ENCODE results near the gene RIC1. TPM values are rescaled to one million over a fixed set of nuclear protein-coding genes. Genes with fewer than 3 reads are reported as not detected.
"Not testable (repeated sequence)": the region's sequence is repeated elsewhere in the genome, so short reads cannot be mapped to it uniquely, and the experiment has no call there.

Gene RIC1
- total RNA-seq, 2 donors from 2014 or later = 19.6 to 24.3 TPM

GRCh38 chr9:5650356-5651105 lies 21.6 kb downstream of the RIC1 start:
- H3K36me3 Mint-ChIP-seq (ENCODE audit: low read depth) = peaks cover 5% of the 10 kb centered on the region

GRCh38 chr9:5651246-5651645 lies 22.3 kb downstream of the RIC1 start:
- peaks cover 5% of the 10 kb centered on the region for H3K36me3 Mint-ChIP-seq (ENCODE audit: low read depth)
- no peak overlapping the region for H3K4me3 Mint-ChIP-seq
- H3K4me1 Mint-ChIP-seq = no peaks in the 10 kb centered on the region
- no peaks in the 10 kb centered on the region for H3K27me3 Mint-ChIP-seq
- no peak for DNase-seq
- no peak for ATAC-seq
- H3K9me3 ChIP-seq (ENCODE audit: control insufficient read depth, low read length, poor library complexity, severe bottlenecking) = peaks cover 5% of the 10 kb centered on the region
- no peak overlapping the region for H3K27ac Mint-ChIP-seq

More at GRCh38 chr9:5650356-5651105, 21.6 kb downstream of the RIC1 start:
- DNase-seq = no peak
- H3K4me1 Mint-ChIP-seq = peaks cover 1% of the 10 kb centered on the region
- no peak overlapping the region for H3K27ac Mint-ChIP-seq
- no peaks in the 10 kb centered on the region for H3K27me3 Mint-ChIP-seq
- no peak overlapping the region for H3K4me3 Mint-ChIP-seq
- no peak for ATAC-seq
- H3K9me3 ChIP-seq (ENCODE audit: control insufficient read depth, low read length, poor library complexity, severe bottlenecking) = peaks cover 5% of the 10 kb centered on the region

GRCh38 chr9:5652821-5653220 lies 23.9 kb downstream of the RIC1 start:
- Mint-ChIP-seq H3K4me3 (no peak overlapping the region), H3K4me1 (peaks cover 3% of the 10 kb centered on the region), H3K27me3 (no peaks in the 10 kb centered on the region), H3K36me3 (ENCODE audit: low read depth) (peaks cover 5% of the 10 kb centered on the region), H3K27ac (no peak overlapping the region)
- DNase-seq (no peak), ATAC-seq (no peak)
- H3K9me3 ChIP-seq (ENCODE audit: control insufficient read depth, low read length, poor library complexity, severe bottlenecking) = peaks cover 5% of the 10 kb centered on the region

GRCh38 chr9:5662804-5663203 lies 33.9 kb downstream of the RIC1 start:
- not testable (repeated sequence) for DNase-seq; H3K27ac Mint-ChIP-seq; H3K36me3 Mint-ChIP-seq (ENCODE audit: low read depth); H3K4me3 Mint-ChIP-seq; H3K9me3 ChIP-seq (ENCODE audit: control insufficient read depth, low read length, poor library complexity, severe bottlenecking); H3K27me3 Mint-ChIP-seq; ATAC-seq
- H3K4me1 Mint-ChIP-seq = peaks cover 22% of the 10 kb centered on the region

GRCh38 chr9:5665059-5665458 lies 36.2 kb downstream of the RIC1 start:
- Mint-ChIP-seq H3K27me3 (no peaks in the 10 kb centered on the region), H3K4me1 (peaks cover 35% of the 10 kb centered on the region), H3K36me3 (ENCODE audit: low read depth) (peaks cover 5% of the 10 kb centered on the region), H3K27ac (no peak overlapping the region), H3K4me3 (no peak overlapping the region)
- DNase-seq (no peak), ATAC-seq (no peak)
- peaks cover 3% of the 10 kb centered on the region for H3K9me3 ChIP-seq (ENCODE audit: control insufficient read depth, low read length, poor library complexity, severe bottlenecking)

- H3K9me3 ChIP-seq (ENCODE audit: control insufficient read depth, low read length, poor library complexity, severe bottlenecking) = peaks cover 3% of the 10 kb centered on the region
- Mint-ChIP-seq H3K27me3 (no peaks in the 10 kb centered on the region), H3K4me3 (no peak overlapping the region), H3K27ac (peak overlapping the region; percentile 34), H3K4me1 (peaks cover 45% of the 10 kb centered on the region), H3K36me3 (ENCODE audit: low read depth) (peaks cover 3% of the 10 kb centered on the region)
- no peak for ATAC-seq
- DNase-seq = no peak
Measured at GRCh38 chr9:5667391-5667790, 38.5 kb downstream of the RIC1 start.

GRCh38 chr9:5670079-5670478 lies 41.2 kb downstream of the RIC1 start:
- no peak for ATAC-seq
- no peaks in the 10 kb centered on the region for H3K9me3 ChIP-seq (ENCODE audit: control insufficient read depth, low read length, poor library complexity, severe bottlenecking)
- no peak overlapping the region for H3K4me3 Mint-ChIP-seq
- H3K4me1 Mint-ChIP-seq = peaks cover 48% of the 10 kb centered on the region
- no peak for DNase-seq
- H3K27ac Mint-ChIP-seq = no peak overlapping the region
- no peaks in the 10 kb centered on the region for H3K27me3 Mint-ChIP-seq
- H3K36me3 Mint-ChIP-seq (ENCODE audit: low read depth) = no peaks in the 10 kb centered on the region

- no peaks in the 10 kb centered on the region for H3K9me3 ChIP-seq (ENCODE audit: control insufficient read depth, low read length, poor library complexity, severe bottlenecking)
- Mint-ChIP-seq H3K4me3 (peak overlapping the region; percentile 36), H3K4me1 (peaks cover 38% of the 10 kb centered on the region), H3K36me3 (ENCODE audit: low read depth) (no peaks in the 10 kb centered on the region), H3K27me3 (no peaks in the 10 kb centered on the region), H3K27ac (no peak overlapping the region)
- DNase-seq (no peak), ATAC-seq (peak; percentile 97)
Measured at GRCh38 chr9:5671711-5672353, 42.9 kb downstream of the RIC1 start.

GRCh38 chr9:5675046-5675445 lies 46.1 kb downstream of the RIC1 start:
- H3K27me3 Mint-ChIP-seq; H3K27ac Mint-ChIP-seq; H3K4me3 Mint-ChIP-seq; ATAC-seq; DNase-seq; H3K9me3 ChIP-seq (ENCODE audit: control insufficient read depth, low read length, poor library complexity, severe bottlenecking); H3K36me3 Mint-ChIP-seq (ENCODE audit: low read depth): not testable (repeated sequence)
- H3K4me1 Mint-ChIP-seq = peaks cover 18% of the 10 kb centered on the region

- not testable (repeated sequence) for DNase-seq; H3K27ac Mint-ChIP-seq; ATAC-seq; H3K4me3 Mint-ChIP-seq; H3K9me3 ChIP-seq (ENCODE audit: control insufficient read depth, low read length, poor library complexity, severe bottlenecking); H3K27me3 Mint-ChIP-seq; H3K36me3 Mint-ChIP-seq (ENCODE audit: low read depth)
- H3K4me1 Mint-ChIP-seq = peaks cover 12% of the 10 kb centered on the region
Measured at GRCh38 chr9:5683591-5683990, 54.7 kb downstream of the RIC1 start.

GRCh38 chr9:5684101-5684500 lies 55.2 kb downstream of the RIC1 start:
- no peaks in the 10 kb centered on the region for H3K27me3 Mint-ChIP-seq
- no peak overlapping the region for H3K4me3 Mint-ChIP-seq
- H3K9me3 ChIP-seq (ENCODE audit: control insufficient read depth, low read length, poor library complexity, severe bottlenecking) = no peaks in the 10 kb centered on the region
- no peak overlapping the region for H3K27ac Mint-ChIP-seq
- no peaks in the 10 kb centered on the region for H3K36me3 Mint-ChIP-seq (ENCODE audit: low read depth)
- DNase-seq = no peak
- H3K4me1 Mint-ChIP-seq = peaks cover 12% of the 10 kb centered on the region
- ATAC-seq = no peak

- Mint-ChIP-seq H3K27ac (no peak overlapping the region), H3K36me3 (ENCODE audit: low read depth) (no peaks in the 10 kb centered on the region), H3K4me1 (peaks cover 12% of the 10 kb centered on the region), H3K4me3 (no peak overlapping the region), H3K27me3 (no peaks in the 10 kb centered on the region)
- no peak for DNase-seq
- no peaks in the 10 kb centered on the region for H3K9me3 ChIP-seq (ENCODE audit: control insufficient read depth, low read length, poor library complexity, severe bottlenecking)
- no peak for ATAC-seq
Measured at GRCh38 chr9:5688109-5688508, 59.2 kb downstream of the RIC1 start.

GRCh38 chr9:5690278-5690677 lies 61.4 kb downstream of the RIC1 start:
- no peak overlapping the region for H3K4me3 Mint-ChIP-seq
- no peaks in the 10 kb centered on the region for H3K9me3 ChIP-seq (ENCODE audit: control insufficient read depth, low read length, poor library complexity, severe bottlenecking)
- ATAC-seq (no peak), DNase-seq (no peak)
- H3K36me3 Mint-ChIP-seq (ENCODE audit: low read depth) = no peaks in the 10 kb centered on the region
- H3K27ac Mint-ChIP-seq = no peak overlapping the region
- no peaks in the 10 kb centered on the region for H3K27me3 Mint-ChIP-seq
- H3K4me1 Mint-ChIP-seq = peaks cover 15% of the 10 kb centered on the region

- no peak for DNase-seq
- Mint-ChIP-seq H3K4me3 (no peak overlapping the region), H3K27ac (no peak overlapping the region)
Measured at GRCh38 chr9:5695860-5696259, 67.0 kb downstream of the RIC1 start.

More at GRCh38 chr9:5695860-5696259, 67.0 kb downstream of the RIC1 start:
- Mint-ChIP-seq H3K27me3 (no peaks in the 10 kb centered on the region), H3K36me3 (ENCODE audit: low read depth) (peaks cover 3% of the 10 kb centered on the region), H3K4me1 (peaks cover 15% of the 10 kb centered on the region)
- H3K9me3 ChIP-seq (ENCODE audit: control insufficient read depth, low read length, poor library complexity, severe bottlenecking) = no peaks in the 10 kb centered on the region
- no peak for ATAC-seq
